GM19240 (cell line): ENCODE data around the gene STN1.

ENCODE experiments used
- DNase-seq: peaks from one replicate; pipeline ENCODE4 v3.0.0; 2011; ENCODE audit warnings: low spot score; ENCODE audit not compliant: insufficient read length

Gene STN1

GRCh38 chr10:103918053-103918846 lies at the start of gene STN1:
STN1 (minus strand) TSS chr10:103918184; CDS start chr10:103917594, 590 bp downstream.
- peak; percentile 66 for DNase-seq

- DNase-seq = peak; percentile 25
These were observed 49.6 kb upstream of the STN1 start for GRCh38 chr10:103967448-103968071.

- peak; percentile 51 for DNase-seq
These were observed 48.9 kb upstream of the STN1 start, which contains the start of gene SLK for GRCh38 chr10:103966671-103967447. SLK (plus strand) TSS chr10:103967140; CDS start chr10:103967746, 606 bp downstream.

GRCh38 chr10:103960103-103960502 lies 42.1 kb upstream of the STN1 start:
- DNase-seq = no peak

- DNase-seq = no peak
These were observed 41.0 kb upstream of the STN1 start for GRCh38 chr10:103958996-103959395.

- no peak for DNase-seq
These were observed 36.6 kb upstream of the STN1 start for GRCh38 chr10:103954543-103954942.

- no peak for DNase-seq
These were observed 34.0 kb upstream of the STN1 start for GRCh38 chr10:103951942-103952341.

GRCh38 chr10:103951183-103951582 lies 33.2 kb upstream of the STN1 start:
- DNase-seq = no peak

GRCh38 chr10:103949728-103950127 lies 31.7 kb upstream of the STN1 start:
- DNase-seq = no peak

GRCh38 chr10:103947799-103948516 lies 30.0 kb upstream of the STN1 start:
- no peak for DNase-seq

GRCh38 chr10:103942866-103943265 lies 24.9 kb upstream of the STN1 start:
- DNase-seq = no peak

GRCh38 chr10:103941801-103942200 lies 23.8 kb upstream of the STN1 start:
- DNase-seq = no peak

GRCh38 chr10:103939522-103939921 lies 21.5 kb upstream of the STN1 start:
- no peak for DNase-seq

- DNase-seq = no peak
These were observed 18.0 kb upstream of the STN1 start for GRCh38 chr10:103936022-103936421.

- DNase-seq = no peak
These were observed 16.3 kb upstream of the STN1 start for GRCh38 chr10:103934308-103934707.

- no peak for DNase-seq
These were observed 15.7 kb upstream of the STN1 start for GRCh38 chr10:103933557-103934121.

GRCh38 chr10:103932971-103933370 lies 15.0 kb upstream of the STN1 start:
- DNase-seq = no peak

- DNase-seq = no peak
These were observed 14.3 kb upstream of the STN1 start for GRCh38 chr10:103932271-103932670.

GRCh38 chr10:103931603-103932002 lies 13.6 kb upstream of the STN1 start:
- no peak for DNase-seq

- no peak for DNase-seq
These were observed 12.9 kb upstream of the STN1 start for GRCh38 chr10:103930881-103931280.

GRCh38 chr10:103930449-103930848 lies 12.5 kb upstream of the STN1 start:
- no peak for DNase-seq
